Measurements from ENCODE around the gene THG1L.
"Not testable (repeated sequence)": the region's sequence is repeated elsewhere in the genome, so short reads cannot be mapped to it uniquely, and the experiment has no call there.

Gene THG1L

DNA sequence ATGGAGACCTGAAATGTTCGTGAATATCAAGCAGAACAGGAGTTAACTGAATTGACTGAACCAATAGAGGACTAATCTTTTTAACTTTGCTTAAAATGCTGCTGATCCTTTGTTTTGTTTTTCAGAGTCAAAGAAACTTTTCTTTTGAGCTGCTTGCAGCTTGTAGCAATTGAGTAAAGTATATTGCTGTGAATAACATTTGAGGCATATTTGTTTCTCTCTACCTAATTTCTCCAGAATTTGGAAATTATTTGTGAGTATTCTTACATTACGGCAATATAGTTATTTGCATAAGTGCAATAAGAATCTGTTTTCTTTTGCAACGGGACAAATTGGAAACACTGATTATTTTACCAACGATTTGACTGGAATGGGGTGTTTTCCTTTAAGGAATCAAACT, 32.5 kb upstream of the THG1L start:
- H3K9ac ChIP-seq (ENCODE audit: low read length); H3K27me3 ChIP-seq (ENCODE audit: insufficient read depth, low read length); H3K79me2 ChIP-seq (ENCODE audit: insufficient read depth, low read length); H3K4me2 ChIP-seq (ENCODE audit: low read length); H2AFZ ChIP-seq (ENCODE audit: low read length); H3K27ac ChIP-seq (ENCODE audit: low read depth, low read length, poor library complexity, severe bottlenecking); H4K20me1 ChIP-seq (ENCODE audit: insufficient read depth, low read length); H3K9me2 ChIP-seq (ENCODE audit: low read depth, low read length); H3K36me3 ChIP-seq (ENCODE audit: insufficient read depth, low read length); H3F3A ChIP-seq (ENCODE audit: insufficient read depth, low read length); H3K4me1 ChIP-seq (ENCODE audit: insufficient read depth, low read length, severe bottlenecking); H3K4me3 ChIP-seq (ENCODE audit: low read depth, low read length, poor library complexity, severe bottlenecking): not testable (repeated sequence)
- H3K9me3 ChIP-seq (ENCODE audit: low read length) = peaks cover 11% of the 10 kb centered on the region

DNA sequence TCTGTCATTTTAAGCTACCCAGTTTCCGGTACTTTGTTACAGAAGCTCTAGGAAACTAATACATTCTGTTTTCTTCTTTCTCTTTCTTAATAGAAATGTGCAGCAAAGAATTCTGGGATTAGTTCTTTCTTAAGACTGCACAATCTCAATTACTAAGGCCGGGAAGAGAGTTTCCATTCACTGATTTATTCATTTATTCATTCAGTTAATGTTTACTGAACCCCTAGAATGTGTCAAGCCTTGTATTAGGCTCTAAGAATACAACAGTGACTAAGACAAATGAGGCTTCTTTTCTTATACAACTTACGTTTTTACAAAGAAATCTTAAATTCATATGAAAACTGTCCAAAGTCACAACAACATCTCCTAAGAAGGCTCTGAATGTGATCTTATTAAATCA, 27.5 kb upstream of the THG1L start:
- Histone ChIP-seq H3F3A (ENCODE audit: insufficient read depth, low read length) (no peaks in the 10 kb centered on the region), H3K4me2 (ENCODE audit: low read length) (no peak overlapping the region), H2AFZ (ENCODE audit: low read length) (no peak overlapping the region), H3K4me1 (ENCODE audit: insufficient read depth, low read length, severe bottlenecking) (no peaks in the 10 kb centered on the region), H3K79me2 (ENCODE audit: insufficient read depth, low read length) (no peaks in the 10 kb centered on the region), H3K9me3 (ENCODE audit: low read length) (peaks cover 4% of the 10 kb centered on the region), H3K36me3 (ENCODE audit: insufficient read depth, low read length) (no peaks in the 10 kb centered on the region; the same call in 1 of the 2 replicates), H3K9me2 (ENCODE audit: low read depth, low read length) (no peaks in the 10 kb centered on the region), H3K4me3 (ENCODE audit: low read depth, low read length, poor library complexity, severe bottlenecking) (no peak overlapping the region), H3K27me3 (ENCODE audit: insufficient read depth, low read length) (no peaks in the 10 kb centered on the region), H4K20me1 (ENCODE audit: insufficient read depth, low read length) (no peaks in the 10 kb centered on the region), H3K27ac (ENCODE audit: low read depth, low read length, poor library complexity, severe bottlenecking) (no peak overlapping the region), H3K9ac (ENCODE audit: low read length) (no peak overlapping the region)
- TF ChIP-seq, protein P1, sequence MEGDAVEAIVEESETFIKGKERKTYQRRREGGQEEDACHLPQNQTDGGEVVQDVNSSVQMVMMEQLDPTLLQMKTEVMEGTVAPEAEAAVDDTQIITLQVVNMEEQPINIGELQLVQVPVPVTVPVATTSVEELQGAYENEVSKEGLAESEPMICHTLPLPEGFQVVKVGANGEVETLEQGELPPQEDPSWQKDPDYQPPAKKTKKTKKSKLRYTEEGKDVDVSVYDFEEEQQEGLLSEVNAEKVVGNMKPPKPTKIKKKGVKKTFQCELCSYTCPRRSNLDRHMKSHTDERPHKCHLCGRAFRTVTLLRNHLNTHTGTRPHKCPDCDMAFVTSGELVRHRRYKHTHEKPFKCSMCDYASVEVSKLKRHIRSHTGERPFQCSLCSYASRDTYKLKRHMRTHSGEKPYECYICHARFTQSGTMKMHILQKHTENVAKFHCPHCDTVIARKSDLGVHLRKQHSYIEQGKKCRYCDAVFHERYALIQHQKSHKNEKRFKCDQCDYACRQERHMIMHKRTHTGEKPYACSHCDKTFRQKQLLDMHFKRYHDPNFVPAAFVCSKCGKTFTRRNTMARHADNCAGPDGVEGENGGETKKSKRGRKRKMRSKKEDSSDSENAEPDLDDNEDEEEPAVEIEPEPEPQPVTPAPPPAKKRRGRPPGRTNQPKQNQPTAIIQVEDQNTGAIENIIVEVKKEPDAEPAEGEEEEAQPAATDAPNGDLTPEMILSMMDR (IDR thresholded peaks at IDR 0.05; ENCODE audit: low read length) = no peak
- no peak for TF ChIP-seq EZH2 (IDR thresholded peaks at IDR 0.05; ENCODE audit: borderline replicate concordance, low read length)

DNA sequence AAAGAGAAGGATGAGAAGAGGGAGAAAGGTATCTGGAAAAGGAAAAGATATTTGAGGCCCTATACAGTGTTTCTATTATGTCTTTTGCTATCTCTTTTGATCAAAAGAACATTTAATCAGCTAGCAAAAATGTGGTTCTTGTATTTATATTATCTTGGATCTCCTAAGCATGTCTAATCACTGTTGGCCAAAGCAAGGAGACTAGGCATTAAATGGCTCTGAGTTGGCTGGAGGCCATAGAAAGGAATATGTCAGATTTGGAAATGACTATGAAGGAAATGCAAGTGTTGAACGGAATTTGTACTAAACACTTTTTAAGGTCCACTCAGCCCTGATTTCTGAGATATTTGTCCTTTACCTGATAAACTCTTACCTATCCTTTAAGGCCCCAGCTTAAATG, 22.4 kb upstream of the THG1L start:
- H3K27me3 ChIP-seq (ENCODE audit: insufficient read depth, low read length) = no peaks in the 10 kb centered on the region
- H3K4me2 ChIP-seq (ENCODE audit: low read length) = no peak overlapping the region
- no peak overlapping the region for H3K4me3 ChIP-seq (ENCODE audit: low read depth, low read length, poor library complexity, severe bottlenecking)
- H3K9me3 ChIP-seq (ENCODE audit: low read length) = no peaks in the 10 kb centered on the region
- H2AFZ ChIP-seq (ENCODE audit: low read length) = no peak overlapping the region
- H4K20me1 ChIP-seq (ENCODE audit: insufficient read depth, low read length) = no peaks in the 10 kb centered on the region
- TF ChIP-seq, protein P1 (IDR thresholded peaks at IDR 0.05; ENCODE audit: low read length) = no peak
- TF ChIP-seq EZH2 (IDR thresholded peaks at IDR 0.05; ENCODE audit: borderline replicate concordance, low read length) = no peak
- H3K79me2 ChIP-seq (ENCODE audit: insufficient read depth, low read length) = no peaks in the 10 kb centered on the region
- no peaks in the 10 kb centered on the region for H3K9me2 ChIP-seq (ENCODE audit: low read depth, low read length)
- H3K36me3 ChIP-seq (ENCODE audit: insufficient read depth, low read length) = no peaks in the 10 kb centered on the region
- no peaks in the 10 kb centered on the region for H3K4me1 ChIP-seq (ENCODE audit: insufficient read depth, low read length, severe bottlenecking)
- H3K9ac ChIP-seq (ENCODE audit: low read length) = no peak overlapping the region
- H3K27ac ChIP-seq (ENCODE audit: low read depth, low read length, poor library complexity, severe bottlenecking) = no peak overlapping the region
- H3F3A ChIP-seq (ENCODE audit: insufficient read depth, low read length) = no peaks in the 10 kb centered on the region

DNA sequence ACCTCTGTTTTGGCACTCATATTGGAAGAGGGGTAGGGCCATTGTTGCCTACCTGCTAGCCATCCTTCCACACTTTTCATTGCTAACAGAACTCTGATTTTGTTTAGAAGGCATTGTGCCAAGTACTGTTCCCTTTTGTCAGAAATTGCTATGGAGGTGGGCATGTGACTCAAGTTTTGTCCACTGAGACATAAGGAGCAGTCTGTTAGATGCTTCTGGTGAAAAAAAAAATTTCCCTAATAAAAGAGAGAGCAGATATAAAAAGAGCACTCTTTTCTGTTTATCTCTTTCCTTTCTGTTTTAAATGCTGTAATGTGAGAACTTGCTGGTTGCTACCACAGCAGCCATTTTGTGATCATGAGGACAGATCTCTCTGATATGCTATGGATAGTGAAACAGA, 21.9 kb upstream of the THG1L start:
- H3K9me2 ChIP-seq (ENCODE audit: low read depth, low read length) = no peaks in the 10 kb centered on the region
- no peak overlapping the region for H3K9ac ChIP-seq (ENCODE audit: low read length)
- no peak overlapping the region for H2AFZ ChIP-seq (ENCODE audit: low read length)
- H3K4me3 ChIP-seq (ENCODE audit: low read depth, low read length, poor library complexity, severe bottlenecking) = no peak overlapping the region
- no peaks in the 10 kb centered on the region for H3K27me3 ChIP-seq (ENCODE audit: insufficient read depth, low read length)
- no peak overlapping the region for H3K4me2 ChIP-seq (ENCODE audit: low read length)
- no peaks in the 10 kb centered on the region for H4K20me1 ChIP-seq (ENCODE audit: insufficient read depth, low read length)
- no peaks in the 10 kb centered on the region for H3F3A ChIP-seq (ENCODE audit: insufficient read depth, low read length)
- no peaks in the 10 kb centered on the region for H3K79me2 ChIP-seq (ENCODE audit: insufficient read depth, low read length)
- H3K9me3 ChIP-seq (ENCODE audit: low read length) = no peaks in the 10 kb centered on the region
- H3K36me3 ChIP-seq (ENCODE audit: insufficient read depth, low read length) = no peaks in the 10 kb centered on the region
- H3K27ac ChIP-seq (ENCODE audit: low read depth, low read length, poor library complexity, severe bottlenecking) = no peak overlapping the region
- TF ChIP-seq EZH2 (IDR thresholded peaks at IDR 0.05; ENCODE audit: borderline replicate concordance, low read length) = no peak
- TF ChIP-seq, protein P1 (IDR thresholded peaks at IDR 0.05; ENCODE audit: low read length) = no peak
- no peaks in the 10 kb centered on the region for H3K4me1 ChIP-seq (ENCODE audit: insufficient read depth, low read length, severe bottlenecking)
